K562 (cell line): ENCODE results near the gene CTDSP2. TPM values are rescaled to one million over a fixed set of nuclear protein-coding genes. Genes with fewer than 3 reads are reported as not detected.

Experiments used
- ATAC-seq: fragments of 200-7000 bp; cut with Tn5 transposase; 3 replicates; pipeline ENCODE4 v1.9.1; 2020; ENCODE audit warnings: moderate library complexity
- BruUV-seq: library from RNA; stranded (reverse); fragments of 400-500 nt; replicated peaks from 2 replicates; lab custom pipeline; 2021; lab: Mats Ljungman, UMichigan
- CTCF ChIA-PET: fragments of 300-600 bp; formaldehyde crosslinking; extraction: SDS; loops from one replicate; lab custom pipeline; 2021; ENCODE audit warnings: low intra/inter-chr PET ratio; lab: Yijun Ruan, JAX
- POLR2A ChIA-PET: fragments of 300-600, 350-650 bp; sonication (Branson Sonifier 250); formaldehyde crosslinking; extraction: SDS; loops from one replicate; lab custom pipeline; 2021; ENCODE audit warnings: antibody characterized with exemption, inconsistent platforms; lab: Yijun Ruan, JAX
- DNase-seq, 4 experiments: peaks; one replicate each; pipeline versions ENCODE4 v3.0.0 to v3.0.0-alpha.2; 2011 to 2018; ENCODE audit warnings: low spot score in 3 of 4, mixed read lengths in 3 of 4; ENCODE audit errors: extremely low read depth in 1 of 4
- FAIRE-seq: peaks from 2 replicates; lab custom pipeline; 2011; peaks lifted over from hg19 to GRCh38; lab: Jason Lieb, UNC
- H2AFZ ChIP-seq: 2 replicates; pipeline ENCODE4 v1.6.0; 2011; ENCODE audit warnings: low read depth, low read length, control low read depth, inconsistent platforms
- H3K27ac ChIP-seq: fragments of 200-600 bp; 3 replicates; pipeline ENCODE4 v1.8.0; 2011; ENCODE audit warnings: low read depth, mild to moderate bottlenecking, control low read depth, inconsistent platforms, low read length, moderate library complexity, mixed read lengths; ENCODE audit errors: extremely low read depth
- H3K27me3 ChIP-seq, 2 experiments: fragments of 300-600 bp in 1 of 2; 2 replicates in 1 of 2; 3 replicates in 1 of 2; pipeline versions ENCODE4 v1.6.0 to v1.8.0; 2011; ENCODE audit warnings: inconsistent platforms in 2 of 2, low read length in 2 of 2, mild to moderate bottlenecking in 1 of 2, mixed read lengths in 1 of 2, moderate library complexity in 1 of 2; ENCODE audit not compliant: control insufficient read depth in 2 of 2, insufficient read depth in 2 of 2
- H3K36me3 ChIP-seq: fragments of 300-600 bp; 3 replicates; pipeline ENCODE4 v1.8.0; 2011; ENCODE audit warnings: mild to moderate bottlenecking, low read length, inconsistent platforms; ENCODE audit not compliant: control insufficient read depth, insufficient read depth
- H3K4me1 ChIP-seq, 2 experiments: fragments of 200-600 bp in 1 of 2; replicated peaks in 1 of 2; 2 replicates in 1 of 2; 3 replicates in 1 of 2; pipeline versions ENCODE4 v1.5.1 to v1.8.0; 2011; ENCODE audit warnings: inconsistent platforms in 2 of 2, low read length in 2 of 2, mild to moderate bottlenecking in 1 of 2, mixed read lengths in 1 of 2, moderate library complexity in 1 of 2; ENCODE audit not compliant: control insufficient read depth in 2 of 2, insufficient read depth in 2 of 2
- H3K4me2 ChIP-seq: 2 replicates; pipeline ENCODE4 v1.6.1; 2011; ENCODE audit warnings: low read length, control low read depth, inconsistent platforms, mixed read lengths; ENCODE audit not compliant: insufficient read depth
- H3K4me3 ChIP-seq: fragments of 200-600 bp; sonication (generic), shearing (Covaris generic); 2 replicates; pipeline ENCODE4 v1.5.1; 2016; ENCODE audit warnings: control low read depth, inconsistent platforms
- H3K79me2 ChIP-seq: fragments of 200-600 bp; 3 replicates; pipeline ENCODE4 v1.8.0; 2011; ENCODE audit warnings: low read length, inconsistent platforms; ENCODE audit not compliant: control insufficient read depth, insufficient read depth
- H3K9ac ChIP-seq, 2 experiments: 2 replicates each; pipeline versions ENCODE4 v1.6.0 to v1.6.1; 2011; ENCODE audit warnings: low read depth in 2 of 2, low read length in 2 of 2, control low read depth in 1 of 2, inconsistent platforms in 1 of 2, mild to moderate bottlenecking in 1 of 2, mixed read lengths in 1 of 2; ENCODE audit not compliant: insufficient read depth in 1 of 2
- H3K9me1 ChIP-seq: one replicate; pipeline ENCODE4 v1.6.0; 2011; ENCODE audit warnings: inconsistent platforms, mild to moderate bottlenecking, low read length, moderate library complexity; ENCODE audit not compliant: control insufficient read depth, insufficient read depth
- H3K9me3 ChIP-seq: replicated peaks from 2 replicates; pipeline ENCODE4 v1.5.1; 2011; ENCODE audit warnings: low read depth, low read length, inconsistent platforms; ENCODE audit not compliant: control insufficient read depth, insufficient read depth
- H4K20me1 ChIP-seq: replicated peaks from 2 replicates; pipeline ENCODE4 v1.6.1; 2011; ENCODE audit warnings: low read length, inconsistent platforms, mixed read lengths; ENCODE audit not compliant: control insufficient read depth, insufficient read depth
- GATAD2A ChIP-seq: fragments of 450-650 bp; IDR thresholded peaks from 2 replicates; pipeline ENCODE4 v1.6.1; 2017
- RAD51 ChIP-seq: fragments of 450-650 bp; IDR thresholded peaks from 2 replicates; pipeline ENCODE4 v1.7.1; 2016; ENCODE audit warnings: low read depth, mild to moderate bottlenecking, borderline replicate concordance
- WGBS: fragments of 100-300 bp; shearing (Covaris generic); methylation state at CpG from one replicate; pipeline ENCODE4 v1.1.6; 2016; ENCODE audit warnings: low coverage, mixed read lengths; ENCODE audit not compliant: insufficient coverage; ENCODE audit errors: missing lambda C conversion rate; 5-methylcytosine and 5-hydroxymethylcytosine counted together
- in situ Hi-C: fragments of 300-500 bp; cut with MboI; formaldehyde crosslinking; loops from 4 replicates; pipeline ENCODE4 v1.15.0; 2018; ENCODE audit warnings: inconsistent platforms, mixed read lengths
- intact Hi-C: fragments of 100-400 bp; cut with micrococcal nuclease; formaldehyde crosslinking; loops from 2 replicates; pipeline ENCODE4 v1.14.2; 2022
- polyA plus RNA-seq, 8 experiments: library from polyadenylated mRNA; depleted of rRNA in 4 of 8; stranded (reverse) in 5 of 8; unstranded in 3 of 8; fragments of >200 nt; fragmentation: Nextera tagmentation in 2 of 8; fragmentation: Illumina TruSeq in 1 of 8; extraction: Ambion mirVana in 2 of 8; extraction: Trizol in 1 of 8; gene quantifications; 2 replicates each; pipeline versions ENCODE4 v1.2.1 to v1.2.3, GENCODE V29; 2011 to 2014; ENCODE audit warnings: inconsistent platforms in 1 of 8, missing spikeins in 1 of 8
- total RNA-seq, 7 experiments: library from RNA; depleted of rRNA in 6 of 7; stranded (reverse); fragments of >200 nt in 6 of 7; fragmentation: Illumina TruSeq in 2 of 7; extraction: Trizol in 2 of 7; gene quantifications; 2 replicates each; pipeline versions ENCODE4 v1.2.1 to v1.2.3, GENCODE V29; 2011 to 2021; ENCODE audit warnings: low replicate concordance in 1 of 7
- TF ChIP-seq, protein P1 (sequence below): fragments of 450-650 bp; formaldehyde crosslinking; IDR thresholded peaks from 2 replicates; pipeline ENCODE4 v1.4.0; 2020; ENCODE audit warnings: mild to moderate bottlenecking, mixed read lengths
- TF ChIP-seq, protein P2 (sequence below): sonication (generic); formaldehyde crosslinking; IDR thresholded peaks from 2 replicates; pipeline ENCODE4 v1.5.0; 2020; ENCODE audit warnings: missing genetic modification reagents

CTDSP2 gene
- total and polyA plus RNA-seq, 9 of the 15 experiments (the other 6 are each of a cell fraction or from before 2014, with no cell fraction given): 20.4 to 108 (median 47.7) TPM

DNA sequence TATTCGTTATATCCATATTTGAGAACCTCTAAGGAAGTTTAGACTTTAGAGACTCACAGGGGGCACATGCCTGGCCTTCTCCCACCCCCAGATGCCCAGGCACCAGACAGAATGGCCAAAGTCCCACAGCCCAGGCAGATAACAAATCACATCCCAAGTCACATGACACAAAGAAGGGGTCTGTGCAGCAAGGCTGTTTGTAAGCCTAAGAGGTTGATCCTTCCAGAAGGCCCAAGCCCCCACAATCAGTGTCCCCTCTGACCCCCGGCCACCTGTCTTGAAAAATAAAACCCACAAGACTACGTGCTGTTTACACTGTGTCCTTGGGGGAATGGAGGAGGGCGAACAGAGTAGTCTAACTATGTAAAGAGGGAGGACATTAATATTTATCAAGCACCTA is 5.1 kb downstream of the CTDSP2 start:
- BruUV-seq: no TSS peak
- peaks cover 18% of the 10 kb centered on the region; the same call in 2 of the 3 replicates for H3K36me3 ChIP-seq
- FAIRE-seq: no peak
- H3K9me3 ChIP-seq: no peaks in the 10 kb centered on the region
- H2AFZ ChIP-seq: no peak overlapping the region
- intact Hi-C loops (no loop called here), in situ Hi-C loops (no loop called here)
- ChIA-PET POLR2A (interaction anchor here (0.6 to 3.7 kb wide), 2 partner anchors 8 to 379 kb away, joined by 3 to 30 read pairs; no protein-coding TSS in a partner anchor), CTCF (no interaction called here)
- peak; percentile 33; the same call in 1 of the 2 replicates for TF ChIP-seq RAD51
- TF ChIP-seq GATAD2A: no peak
- TF ChIP-seq, protein P1, sequence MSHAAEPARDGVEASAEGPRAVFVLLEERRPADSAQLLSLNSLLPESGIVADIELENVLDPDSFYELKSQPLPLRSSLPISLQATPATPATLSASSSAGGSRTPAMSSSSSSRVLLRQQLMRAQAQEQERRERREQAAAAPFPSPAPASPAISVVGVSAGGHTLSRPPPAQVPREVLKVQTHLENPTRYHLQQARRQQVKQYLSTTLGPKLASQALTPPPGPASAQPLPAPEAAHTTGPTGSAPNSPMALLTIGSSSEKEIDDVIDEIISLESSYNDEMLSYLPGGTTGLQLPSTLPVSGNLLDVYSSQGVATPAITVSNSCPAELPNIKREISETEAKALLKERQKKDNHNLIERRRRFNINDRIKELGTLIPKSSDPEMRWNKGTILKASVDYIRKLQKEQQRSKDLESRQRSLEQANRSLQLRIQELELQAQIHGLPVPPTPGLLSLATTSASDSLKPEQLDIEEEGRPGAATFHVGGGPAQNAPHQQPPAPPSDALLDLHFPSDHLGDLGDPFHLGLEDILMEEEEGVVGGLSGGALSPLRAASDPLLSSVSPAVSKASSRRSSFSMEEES (CRISPR knock-in tag): peak; percentile 86
- TF ChIP-seq, protein P2, sequence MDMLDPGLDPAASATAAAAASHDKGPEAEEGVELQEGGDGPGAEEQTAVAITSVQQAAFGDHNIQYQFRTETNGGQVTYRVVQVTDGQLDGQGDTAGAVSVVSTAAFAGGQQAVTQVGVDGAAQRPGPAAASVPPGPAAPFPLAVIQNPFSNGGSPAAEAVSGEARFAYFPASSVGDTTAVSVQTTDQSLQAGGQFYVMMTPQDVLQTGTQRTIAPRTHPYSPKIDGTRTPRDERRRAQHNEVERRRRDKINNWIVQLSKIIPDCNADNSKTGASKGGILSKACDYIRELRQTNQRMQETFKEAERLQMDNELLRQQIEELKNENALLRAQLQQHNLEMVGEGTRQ: peak; percentile 12; the same call in 1 of the 2 replicates
- WGBS: 43% methylated on average over 4 of the region's 4 CpGs
- no peak overlapping the region for H3K4me3 ChIP-seq
- ATAC-seq: no peak
- H3K9ac ChIP-seq: no peak overlapping the region
- H3K27ac ChIP-seq: no peak overlapping the region
- peaks cover 97% of the 10 kb centered on the region for H3K79me2 ChIP-seq
- peaks cover 67 to 68% of the 10 kb centered on the region in 2 experiments for H3K4me1 ChIP-seq
- no peaks in the 10 kb centered on the region for H3K27me3 ChIP-seq
- DNase-seq: no peak
- no peak overlapping the region for H3K4me2 ChIP-seq
- H3K9me1 ChIP-seq: peaks cover 17% of the 10 kb centered on the region
- peaks cover 80% of the 10 kb centered on the region for H4K20me1 ChIP-seq
